Memory B cell (primary cell): ENCODE measurements around the gene HEXD.

Source experiments
- ATAC-seq: fragments of 150-1000 bp; cut with Tn5 transposase; 2 replicates; pipeline ENCODE4 v1.10.0; 2021; ENCODE audit warnings: low read depth, mild to moderate bottlenecking, moderate library complexity
- DNase-seq, 2 donors: peaks; one replicate each; pipeline ENCODE4 v3.0.0; 2022; ENCODE audit warnings: low spot score in 2 of 2
- H3K27ac Mint-ChIP-seq: one replicate; pipeline ENCODE4 v1.8.0; 2022; ENCODE audit warnings: mild to moderate bottlenecking, moderate library complexity, mixed read lengths
- H3K27me3 Mint-ChIP-seq: one replicate; pipeline ENCODE4 v1.8.0; 2022; ENCODE audit warnings: mixed read lengths
- H3K36me3 Mint-ChIP-seq: one replicate; pipeline ENCODE4 v1.8.0; 2022; ENCODE audit warnings: mild to moderate bottlenecking, mixed read lengths
- H3K4me1 Mint-ChIP-seq: one replicate; pipeline ENCODE4 v1.8.0; 2022; ENCODE audit warnings: mixed read lengths
- H3K4me3 Mint-ChIP-seq: one replicate; pipeline ENCODE4 v1.8.0; 2022; ENCODE audit warnings: mild to moderate bottlenecking, moderate library complexity, mixed read lengths
- H3K9me3 Mint-ChIP-seq: one replicate; pipeline ENCODE4 v1.8.0; 2022; ENCODE audit warnings: mixed read lengths

HEXD gene

GRCh38 chr17:82386881-82387704 is 31.1 kb upstream of the HEXD start:
- Mint-ChIP-seq H3K9me3 (no peaks in the 10 kb centered on the region), H3K4me3 (no peak overlapping the region), H3K36me3 (peaks cover 1% of the 10 kb centered on the region), H3K4me1 (peaks cover 6% of the 10 kb centered on the region), H3K27ac (no peak overlapping the region), H3K27me3 (peaks cover 9% of the 10 kb centered on the region)
- no peak for ATAC-seq
- no peak for DNase-seq

- Mint-ChIP-seq H3K36me3 (peaks cover 7% of the 10 kb centered on the region), H3K4me3 (no peak overlapping the region), H3K4me1 (peaks cover 6% of the 10 kb centered on the region), H3K9me3 (no peaks in the 10 kb centered on the region), H3K27ac (no peak overlapping the region), H3K27me3 (peaks cover 9% of the 10 kb centered on the region)
- ATAC-seq (no peak), DNase-seq (no peak)
Observed at GRCh38 chr17:82387705-82388106, 30.4 kb upstream of the HEXD start.

GRCh38 chr17:82388223-82388921 is 29.8 kb upstream of the HEXD start:
- peaks cover 6% of the 10 kb centered on the region for H3K4me1 Mint-ChIP-seq
- ATAC-seq: no peak
- peaks cover 8% of the 10 kb centered on the region for H3K27me3 Mint-ChIP-seq
- H3K4me3 Mint-ChIP-seq: no peak overlapping the region
- H3K36me3 Mint-ChIP-seq: peaks cover 9% of the 10 kb centered on the region
- H3K27ac Mint-ChIP-seq: no peak overlapping the region
- no peaks in the 10 kb centered on the region for H3K9me3 Mint-ChIP-seq
- DNase-seq: no peak

GRCh38 chr17:82388922-82389283 is 29.2 kb upstream of the HEXD start:
- Mint-ChIP-seq H3K4me1 (peaks cover 6% of the 10 kb centered on the region), H3K36me3 (peaks cover 11% of the 10 kb centered on the region), H3K4me3 (no peak overlapping the region), H3K27me3 (peaks cover 8% of the 10 kb centered on the region), H3K9me3 (no peaks in the 10 kb centered on the region), H3K27ac (no peak overlapping the region)
- ATAC-seq (no peak), DNase-seq (no peak)

GRCh38 chr17:82389379-82389778 is 28.8 kb upstream of the HEXD start:
- Mint-ChIP-seq H3K36me3 (peaks cover 11% of the 10 kb centered on the region), H3K4me3 (no peak overlapping the region), H3K27ac (no peak overlapping the region), H3K4me1 (peaks cover 6% of the 10 kb centered on the region), H3K9me3 (no peaks in the 10 kb centered on the region), H3K27me3 (peaks cover 8% of the 10 kb centered on the region)
- no peak for ATAC-seq
- DNase-seq: no peak

- no peak for ATAC-seq
- Mint-ChIP-seq H3K27ac (no peak overlapping the region), H3K4me3 (no peak overlapping the region)
Observed at GRCh38 chr17:82390015-82390859, 27.9 kb upstream of the HEXD start.

GRCh38 chr17:82390860-82391435 is 27.2 kb upstream of the HEXD start:
- Mint-ChIP-seq H3K4me1 (peaks cover 6% of the 10 kb centered on the region), H3K27me3 (peaks cover 7% of the 10 kb centered on the region), H3K9me3 (no peaks in the 10 kb centered on the region), H3K27ac (no peak overlapping the region), H3K36me3 (peaks cover 13% of the 10 kb centered on the region), H3K4me3 (no peak overlapping the region)
- DNase-seq: no peak
- ATAC-seq: no peak

More at GRCh38 chr17:82390015-82390859, 27.9 kb upstream of the HEXD start:
- H3K36me3 Mint-ChIP-seq: peaks cover 11% of the 10 kb centered on the region
- DNase-seq: no peak
- no peaks in the 10 kb centered on the region for H3K9me3 Mint-ChIP-seq
- peaks cover 8% of the 10 kb centered on the region for H3K27me3 Mint-ChIP-seq
- H3K4me1 Mint-ChIP-seq: peaks cover 6% of the 10 kb centered on the region

GRCh38 chr17:82391496-82392066 is 26.6 kb upstream of the HEXD start:
- H3K9me3 Mint-ChIP-seq: no peaks in the 10 kb centered on the region
- no peak overlapping the region for H3K27ac Mint-ChIP-seq
- H3K36me3 Mint-ChIP-seq: peaks cover 17% of the 10 kb centered on the region
- H3K4me3 Mint-ChIP-seq: no peak overlapping the region
- H3K4me1 Mint-ChIP-seq: peaks cover 6% of the 10 kb centered on the region
- H3K27me3 Mint-ChIP-seq: peaks cover under 1% of the 10 kb centered on the region
- no peak for DNase-seq
- no peak for ATAC-seq

- Mint-ChIP-seq H3K27me3 (no peaks in the 10 kb centered on the region), H3K27ac (no peak overlapping the region), H3K4me1 (peaks cover 6% of the 10 kb centered on the region), H3K4me3 (no peak overlapping the region), H3K36me3 (peaks cover 20% of the 10 kb centered on the region), H3K9me3 (no peaks in the 10 kb centered on the region)
- DNase-seq (no peak), ATAC-seq (no peak)
Observed at GRCh38 chr17:82392209-82392920, 25.8 kb upstream of the HEXD start.

- Mint-ChIP-seq H3K27me3 (no peaks in the 10 kb centered on the region), H3K27ac (no peak overlapping the region), H3K36me3 (peaks cover 20% of the 10 kb centered on the region), H3K4me3 (no peak overlapping the region), H3K9me3 (no peaks in the 10 kb centered on the region), H3K4me1 (peaks cover under 1% of the 10 kb centered on the region)
- ATAC-seq: no peak
- no peak for DNase-seq
Observed at GRCh38 chr17:82392941-82393340, 25.2 kb upstream of the HEXD start.

- no peak overlapping the region for H3K4me3 Mint-ChIP-seq
- H3K27me3 Mint-ChIP-seq: no peaks in the 10 kb centered on the region
- H3K4me1 Mint-ChIP-seq: no peaks in the 10 kb centered on the region
- H3K36me3 Mint-ChIP-seq: peaks cover 20% of the 10 kb centered on the region
- no peak for ATAC-seq
- no peak overlapping the region for H3K27ac Mint-ChIP-seq
- no peak for DNase-seq
- no peaks in the 10 kb centered on the region for H3K9me3 Mint-ChIP-seq
Observed at GRCh38 chr17:82394278-82394677, 23.9 kb upstream of the HEXD start.

- Mint-ChIP-seq H3K4me1 (peaks cover 3% of the 10 kb centered on the region), H3K27me3 (no peaks in the 10 kb centered on the region), H3K9me3 (no peaks in the 10 kb centered on the region), H3K4me3 (no peak overlapping the region), H3K36me3 (peaks cover 21% of the 10 kb centered on the region), H3K27ac (no peak overlapping the region)
- DNase-seq (no peak), ATAC-seq (no peak)
Observed at GRCh38 chr17:82396601-82397435, 21.3 kb upstream of the HEXD start.
